Left ventricle myocardium superior (tissue), 1 donor: Measurements from ENCODE around the gene TARS3. TPM values are rescaled to one million over a fixed set of nuclear protein-coding genes. Genes with fewer than 3 reads are reported as not detected.

ENCODE experiments used
- ATAC-seq: fragments of 200-7000 bp; cut with Tn5 transposase; one replicate; pipeline ENCODE4 v1.9.1; 2020; ENCODE audit warnings: mild to moderate bottlenecking, moderate library complexity
- DNase-seq: peaks from one replicate; pipeline ENCODE4 v3.0.0-alpha.2; 2020
- intact Hi-C: fragments of 100-400 bp; cut with micrococcal nuclease; formaldehyde crosslinking; loops from one replicate; pipeline ENCODE4 v1.11.0; 2022
- total RNA-seq: library from RNA; stranded (reverse); fragmentation: NEBNext Ultra II Directional; extraction: Animal tissue kit (Norgen Biotek cat#: 25700); gene quantifications from one replicate; pipeline ENCODE4 v1.2.1, GENCODE V29; 2021
- donor health status: DM: no; HTN: yes; CAD: no; lungs with severe emphysema.

The TARS3 gene
- total RNA-seq, 1 donor from 2014 or later = 35.0 TPM

DNA sequence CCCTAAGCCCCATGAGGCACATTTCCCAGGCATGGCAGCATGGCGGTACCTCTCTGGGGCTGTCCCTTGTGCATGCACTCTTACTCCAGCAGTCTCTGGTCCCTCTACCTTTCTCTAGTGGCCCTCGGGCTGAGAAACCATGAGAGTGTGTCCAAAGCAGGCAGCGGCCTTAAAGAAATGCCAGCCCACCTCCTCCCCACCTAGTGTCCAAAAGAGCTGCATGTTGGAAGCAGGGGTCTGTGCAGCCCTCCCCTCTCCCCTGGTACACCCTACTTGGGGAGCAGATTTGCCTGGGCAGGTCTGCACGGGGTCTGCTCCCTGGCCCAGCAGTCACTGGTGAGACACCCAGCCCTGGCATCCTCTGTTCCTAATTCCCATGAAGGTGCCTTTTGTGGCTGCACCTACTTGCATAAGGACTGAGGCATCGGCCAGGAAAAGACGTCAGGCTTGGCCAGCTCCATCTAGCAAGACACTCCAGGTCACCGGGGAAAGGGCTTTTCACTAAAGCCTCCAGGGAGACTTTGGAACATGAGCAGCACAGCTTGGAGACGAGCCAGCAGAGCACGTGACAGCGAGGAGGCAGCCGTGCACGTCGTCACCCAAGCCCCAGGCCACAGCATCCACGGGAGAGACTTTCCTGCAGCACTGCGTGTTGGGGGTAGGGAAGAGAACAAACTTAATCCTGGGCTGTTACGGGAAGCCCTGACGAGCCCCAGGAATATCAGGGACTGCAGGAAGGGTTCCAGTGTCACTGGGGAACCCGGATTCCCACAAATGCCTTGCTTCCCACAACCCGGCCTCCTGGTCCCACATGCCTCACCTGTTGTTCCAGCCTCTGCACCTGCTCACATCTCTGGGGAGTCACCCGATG, 110.9 kb downstream of the TARS3 start:
- ATAC-seq (peak; percentile 62), DNase-seq (peak; percentile 92)
- intact Hi-C loops = no loop called here

DNA sequence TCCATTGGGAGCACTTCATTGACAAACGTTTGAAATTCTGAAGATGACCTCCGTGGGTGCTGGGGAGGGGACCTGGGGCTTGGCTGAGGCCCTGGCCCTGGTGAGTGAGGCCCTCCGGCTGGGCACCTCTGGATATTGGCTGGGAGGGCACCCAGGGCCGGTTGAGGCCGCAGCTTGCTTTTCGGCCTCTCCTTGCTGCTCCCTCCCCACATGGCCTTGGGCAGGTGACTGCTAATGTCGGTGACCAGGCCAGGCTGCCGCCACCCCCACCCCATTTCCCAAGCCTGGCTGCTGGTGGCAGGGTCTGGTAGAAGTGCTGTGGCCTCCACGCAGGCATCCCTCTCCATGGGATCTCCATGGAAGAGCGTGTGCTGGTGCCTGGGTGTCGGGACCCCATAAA, 111.6 kb downstream of the TARS3 start:
- intact Hi-C loops = no loop called here
- ATAC-seq = no peak
- no peak for DNase-seq

DNA sequence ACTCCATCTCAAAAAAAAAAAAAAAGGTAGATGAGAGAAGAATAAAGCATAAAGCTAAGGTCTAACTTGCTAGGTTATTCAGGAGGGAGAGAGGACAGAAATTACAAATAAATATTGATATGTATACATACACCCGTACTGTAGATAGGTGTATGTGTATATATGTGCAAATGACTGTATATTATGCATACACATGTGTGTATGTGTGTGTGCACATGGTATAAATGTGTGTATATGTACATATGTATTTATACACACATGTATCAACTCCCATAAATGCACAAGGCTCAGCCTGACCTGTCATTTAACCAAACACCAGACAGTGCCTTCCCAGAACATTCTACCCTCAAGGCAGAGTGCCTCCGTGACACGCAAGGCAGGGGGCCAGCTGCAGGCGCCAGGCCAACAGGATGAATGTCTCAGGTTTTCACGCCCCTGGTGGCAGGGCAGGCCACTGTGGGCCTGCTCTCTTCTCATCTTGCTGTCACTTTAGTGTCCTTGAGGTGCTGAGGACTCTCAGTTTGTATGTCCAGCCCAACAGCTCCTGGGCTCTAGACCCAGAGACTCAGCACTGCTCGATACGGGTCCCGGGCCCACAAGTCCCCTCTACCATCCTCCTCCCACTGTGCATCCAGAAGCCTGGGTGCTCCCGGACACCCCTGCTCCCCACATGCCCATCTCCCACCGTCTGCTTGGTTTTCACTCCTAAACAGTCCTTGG, 112.5 kb downstream of the TARS3 start:
- DNase-seq (peak; percentile 51), ATAC-seq (no peak)
- intact Hi-C loops = no loop called here

- no peak for ATAC-seq
- intact Hi-C loops = no loop called here
Observed at GRCh38 chr15:101611007-101611406, 113.3 kb downstream of the TARS3 start.

GRCh38 chr15:101610611-101611000, 113.7 kb downstream of the TARS3 start:
- intact Hi-C loops = no loop called here
- DNase-seq (no peak), ATAC-seq (no peak)

More at GRCh38 chr15:101611007-101611406, 113.3 kb downstream of the TARS3 start:
- DNase-seq = no peak

DNA sequence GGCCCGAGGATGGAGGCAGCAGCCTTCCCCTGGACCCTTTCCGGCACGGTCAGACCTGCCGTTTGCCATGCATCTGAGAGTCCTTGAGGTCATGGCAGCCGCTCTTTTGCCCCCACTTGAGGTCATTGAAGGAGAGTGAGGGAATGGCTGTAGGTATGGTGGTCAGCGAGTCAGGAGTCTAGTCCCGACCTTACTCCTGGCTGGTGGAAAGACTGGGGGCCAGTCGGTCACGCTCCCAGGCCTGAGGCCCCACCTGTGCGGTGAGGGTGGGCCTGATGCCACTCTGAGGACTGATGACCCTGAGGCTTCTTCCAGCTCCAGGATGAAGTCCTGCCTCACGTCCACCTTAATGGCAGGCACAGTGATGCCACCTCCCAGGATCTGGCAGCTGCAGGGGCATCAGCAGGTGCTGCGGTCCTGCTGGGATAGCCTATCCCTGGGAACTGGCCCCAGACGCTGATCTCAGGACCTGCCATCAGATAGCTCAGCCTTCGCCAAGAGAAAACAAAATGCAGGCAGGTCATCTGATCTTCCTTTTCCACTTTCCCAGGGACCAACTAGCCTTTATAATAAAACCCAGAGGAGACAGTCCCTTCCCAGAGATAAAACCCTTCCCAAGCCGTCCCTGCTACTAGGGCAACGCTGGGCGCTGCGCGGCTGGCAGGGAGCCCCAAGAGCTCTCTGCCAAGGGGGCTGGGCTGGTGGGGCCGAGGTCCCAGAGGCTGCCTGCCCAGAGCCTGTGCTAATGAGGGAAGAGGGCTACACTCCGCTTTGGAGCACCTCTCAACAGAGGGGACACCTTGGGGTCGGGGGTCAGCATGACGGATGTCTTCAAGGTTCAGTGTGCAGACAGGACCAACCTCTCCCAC, 114.3 kb downstream of the TARS3 start:
- no peak for ATAC-seq

DNA sequence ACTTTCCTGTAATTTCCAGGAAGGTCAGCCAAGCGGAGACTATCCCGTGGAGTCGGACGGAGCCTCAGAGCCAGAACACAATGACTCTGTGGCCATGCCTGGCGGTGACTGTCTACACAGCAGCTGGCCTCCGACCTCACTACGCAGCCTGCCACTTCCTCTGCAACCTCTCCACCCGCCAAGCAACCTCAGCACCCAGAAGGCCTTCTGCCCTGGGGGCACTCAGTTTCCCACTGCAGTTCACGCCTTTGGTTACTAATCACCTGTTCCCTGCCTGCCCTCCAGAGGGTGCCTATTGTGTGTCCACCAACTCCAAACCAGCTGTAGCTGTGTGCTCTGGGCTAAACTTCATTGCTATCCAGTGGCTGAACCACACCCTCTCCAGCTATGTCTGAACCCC, 116.1 kb downstream of the TARS3 start:
- intact Hi-C loops = no loop called here
- no peak for ATAC-seq

More for the DNA sequence above, 114.3 kb downstream of the TARS3 start:
- intact Hi-C loops = no loop called here
- no peak for DNase-seq

DNA sequence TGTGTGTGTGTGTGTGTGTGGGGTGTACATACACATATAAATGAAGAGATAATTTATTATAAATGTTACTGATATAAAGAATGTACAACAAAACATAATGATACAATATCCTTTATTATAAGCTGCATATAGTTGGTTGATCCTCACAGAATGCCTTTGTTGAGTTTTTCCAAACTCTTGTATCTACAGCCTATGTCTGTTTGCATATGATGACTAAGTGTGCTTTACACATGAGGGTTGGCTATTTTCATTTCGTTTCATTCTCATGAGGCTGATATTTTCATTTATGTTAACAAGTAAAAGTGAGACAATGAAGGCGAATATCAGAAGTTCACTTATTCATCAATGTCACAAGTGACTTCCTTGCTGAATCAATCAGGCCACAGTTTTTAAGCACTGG, 117.2 kb downstream of the TARS3 start:
- ATAC-seq (no peak), DNase-seq (no peak)
- intact Hi-C loops = no loop called here

More for the DNA sequence above, 116.1 kb downstream of the TARS3 start:
- DNase-seq = no peak

- no peak for ATAC-seq
- DNase-seq = no peak
- intact Hi-C loops = no loop called here
Observed at GRCh38 chr15:101604124-101604874, 120.0 kb downstream of the TARS3 start.

Other genes with a start within 250 kb of the TARS3 start
- 31.9 TPM for gene PCSK6, start 234.8 kb downstream of the TARS3 start, total RNA-seq
- 48.7 TPM for gene TM2D3, start 72.1 kb downstream of the TARS3 start, total RNA-seq
- gene OR4F6, start 79.0 kb upstream of the TARS3 start, total RNA-seq = not detected
- gene OR4F15, start 87.7 kb upstream of the TARS3 start, total RNA-seq = not detected